Stimulated activated naive CD4-positive, alpha-beta T cell (primary cell): ENCODE data around the gene IGLL5.
A peak's percentile ranks its signal among the peaks of the same experiment; 100 is the strongest.

Source experiments
- DNase-seq, 6 experiments: peaks; one replicate each; lab custom pipeline; 2025; lab: John Stamatoyannopoulos, UW

IGLL5 gene

GRCh38 chr22:22863001-22863400, 24.6 kb upstream of the IGLL5 start:
- no peak for DNase-seq

- peak in 3 of 6 experiments; percentile 35 to 53 (median 36) for DNase-seq
Measured at GRCh38 chr22:22865311-22866072, 22.1 kb upstream of the IGLL5 start.

- DNase-seq: no peak
Measured at GRCh38 chr22:22866381-22867111, 21.1 kb upstream of the IGLL5 start.

- DNase-seq: no peak
Measured at GRCh38 chr22:22867996-22868715, 19.5 kb upstream of the IGLL5 start.

- no peak for DNase-seq
Measured at GRCh38 chr22:22870577-22871404, 16.8 kb upstream of the IGLL5 start.

- DNase-seq: no peak
Measured at GRCh38 chr22:22871536-22872278, 15.9 kb upstream of the IGLL5 start.

GRCh38 chr22:22872722-22873708, 14.6 kb upstream of the IGLL5 start:
- DNase-seq: no peak

- peak; percentile 42 to 83 (median 70) for DNase-seq
Measured at GRCh38 chr22:22877523-22878210, 9.9 kb upstream of the IGLL5 start.

- no peak for DNase-seq
Measured at GRCh38 chr22:22878211-22878570, 9.4 kb upstream of the IGLL5 start.

GRCh38 chr22:22878801-22879674, 8.6 kb upstream of the IGLL5 start:
- no peak for DNase-seq

- no peak for DNase-seq
Measured at GRCh38 chr22:22879675-22880155, 7.9 kb upstream of the IGLL5 start.

GRCh38 chr22:22880645-22881044, 7.0 kb upstream of the IGLL5 start:
- DNase-seq: no peak

GRCh38 chr22:22881116-22882000, 6.3 kb upstream of the IGLL5 start:
- peak in 3 of 6 experiments; percentile 7 to 10 (median 9) for DNase-seq

- DNase-seq: no peak
Measured at GRCh38 chr22:22882033-22882717, 5.4 kb upstream of the IGLL5 start.

GRCh38 chr22:22883090-22883727, 4.4 kb upstream of the IGLL5 start:
- no peak for DNase-seq
